ENCODE results near the gene KCNJ1.

DNA sequence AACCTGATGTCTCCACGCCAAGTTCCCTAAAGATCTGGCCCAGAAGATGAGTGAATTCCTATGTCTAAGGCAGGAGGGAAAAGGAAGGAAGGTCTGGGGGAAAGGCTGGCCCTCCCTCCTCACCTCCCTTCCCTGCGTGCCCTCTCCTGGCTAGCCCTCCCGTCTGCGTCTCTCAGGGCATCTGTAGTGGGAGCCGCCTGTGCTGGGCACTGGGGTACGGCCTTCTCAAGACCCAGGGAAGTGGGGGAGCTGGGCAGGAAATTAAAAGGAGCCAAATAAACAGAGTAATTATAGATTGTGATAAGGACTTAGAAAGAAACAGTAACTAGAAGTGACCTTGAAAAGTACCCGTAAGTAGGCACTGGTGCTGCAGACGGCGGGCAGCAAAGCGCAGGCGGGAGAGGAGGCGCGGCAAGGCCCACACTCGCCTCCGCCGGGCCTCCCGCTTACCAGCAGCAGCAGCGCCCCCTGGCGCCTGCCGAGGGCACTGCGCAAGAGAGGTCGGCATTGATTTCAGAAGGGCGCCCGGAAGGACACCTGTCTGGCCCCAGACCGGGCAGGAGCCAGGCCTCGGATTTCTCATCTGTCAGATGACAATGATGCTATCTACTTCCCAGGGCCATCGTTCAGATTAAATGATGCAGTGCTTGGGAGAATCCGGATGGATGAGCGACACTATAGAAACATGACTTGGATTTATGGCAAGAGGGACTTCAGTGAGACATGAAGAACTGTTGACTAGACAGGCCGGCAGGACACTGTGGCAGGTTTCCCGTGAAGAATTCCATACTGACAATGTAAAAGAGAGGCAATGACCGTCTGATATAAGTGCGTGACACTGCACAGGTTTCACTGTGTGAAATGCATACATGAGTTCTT is 7.3 kb downstream of the KCNJ1 start:
- no peak for TF ChIP-seq EP300 (IDR thresholded peaks at IDR 0.05)
- TF ChIP-seq, protein P1, sequence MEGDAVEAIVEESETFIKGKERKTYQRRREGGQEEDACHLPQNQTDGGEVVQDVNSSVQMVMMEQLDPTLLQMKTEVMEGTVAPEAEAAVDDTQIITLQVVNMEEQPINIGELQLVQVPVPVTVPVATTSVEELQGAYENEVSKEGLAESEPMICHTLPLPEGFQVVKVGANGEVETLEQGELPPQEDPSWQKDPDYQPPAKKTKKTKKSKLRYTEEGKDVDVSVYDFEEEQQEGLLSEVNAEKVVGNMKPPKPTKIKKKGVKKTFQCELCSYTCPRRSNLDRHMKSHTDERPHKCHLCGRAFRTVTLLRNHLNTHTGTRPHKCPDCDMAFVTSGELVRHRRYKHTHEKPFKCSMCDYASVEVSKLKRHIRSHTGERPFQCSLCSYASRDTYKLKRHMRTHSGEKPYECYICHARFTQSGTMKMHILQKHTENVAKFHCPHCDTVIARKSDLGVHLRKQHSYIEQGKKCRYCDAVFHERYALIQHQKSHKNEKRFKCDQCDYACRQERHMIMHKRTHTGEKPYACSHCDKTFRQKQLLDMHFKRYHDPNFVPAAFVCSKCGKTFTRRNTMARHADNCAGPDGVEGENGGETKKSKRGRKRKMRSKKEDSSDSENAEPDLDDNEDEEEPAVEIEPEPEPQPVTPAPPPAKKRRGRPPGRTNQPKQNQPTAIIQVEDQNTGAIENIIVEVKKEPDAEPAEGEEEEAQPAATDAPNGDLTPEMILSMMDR (IDR thresholded peaks at IDR 0.05): peak in 5 of 7 experiments; percentile 50 to 90 (median 86)
- no peak for TF ChIP-seq POLR2A (IDR thresholded peaks at IDR 0.05)

Measured in stomach (tissue), 4 donors.